Astrocyte of the cerebellum (primary cell): Measurements from ENCODE around the gene UBE2D2.
"Not testable (repeated sequence)": the region's sequence is repeated elsewhere in the genome, so short reads cannot be mapped to it uniquely, and the experiment has no call there.

Experiments used
- DNase-seq: peaks from one replicate; pipeline ENCODE4 v3.0.0-alpha.2; 2011; ENCODE audit warnings: low read depth
- H3K4me3 ChIP-seq: 2 replicates; pipeline ENCODE4 v1.5.1; 2011; ENCODE audit warnings: mild to moderate bottlenecking, low read depth, low read length, moderate library complexity
- in situ Hi-C: cut with HindIII; loops from 2 replicates; pipeline ENCODE4 v1.10.0; 2017; ENCODE audit warnings: low sequenced_read_pairs
- TF ChIP-seq, protein P1 (sequence below): IDR thresholded peaks from 2 replicates; pipeline ENCODE4 v1.5.1; 2012; ENCODE audit warnings: low read length, low read depth, moderate library complexity, mild to moderate bottlenecking; ENCODE audit errors: missing control alignments

The UBE2D2 gene

DNA sequence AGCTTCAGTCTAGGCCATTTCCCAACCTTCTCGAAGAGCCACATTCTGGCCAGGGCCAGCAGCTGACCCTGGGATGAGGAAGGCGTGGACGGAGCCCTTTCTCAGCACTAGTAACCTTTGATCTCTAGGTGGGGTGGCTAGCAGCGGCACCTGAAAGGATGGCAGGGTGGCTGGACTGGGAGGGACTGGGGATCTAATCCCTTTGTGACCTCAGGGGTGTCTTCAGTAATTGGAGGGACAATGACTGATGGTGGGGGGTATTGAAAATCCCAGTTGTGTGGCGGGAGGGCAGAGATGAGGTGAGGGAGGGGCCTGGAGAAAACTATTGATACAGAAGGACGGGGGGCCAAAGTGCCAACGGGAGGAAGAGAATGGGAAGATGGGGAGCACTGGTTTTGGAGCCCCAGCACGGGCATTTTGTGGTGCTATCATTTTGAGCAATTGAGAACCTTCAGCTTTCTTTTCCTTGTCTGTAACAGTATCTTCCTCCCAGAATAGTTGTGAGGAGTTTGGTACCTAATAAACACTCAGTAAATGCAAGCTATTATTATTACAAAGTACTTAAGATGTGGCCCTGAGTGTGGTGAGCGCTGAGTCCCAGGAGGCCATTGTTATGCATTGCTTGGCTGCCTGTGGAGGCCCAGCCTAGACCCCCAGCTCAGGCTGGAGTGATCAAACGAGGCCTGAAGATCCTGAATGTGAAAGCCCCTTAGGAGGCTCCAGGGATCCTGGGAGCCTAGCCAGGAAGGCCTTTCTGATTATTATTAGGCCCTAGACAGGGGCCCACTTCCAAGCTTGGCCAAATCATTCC is 37.3 kb upstream of the UBE2D2 start:
- TF ChIP-seq, protein P1, sequence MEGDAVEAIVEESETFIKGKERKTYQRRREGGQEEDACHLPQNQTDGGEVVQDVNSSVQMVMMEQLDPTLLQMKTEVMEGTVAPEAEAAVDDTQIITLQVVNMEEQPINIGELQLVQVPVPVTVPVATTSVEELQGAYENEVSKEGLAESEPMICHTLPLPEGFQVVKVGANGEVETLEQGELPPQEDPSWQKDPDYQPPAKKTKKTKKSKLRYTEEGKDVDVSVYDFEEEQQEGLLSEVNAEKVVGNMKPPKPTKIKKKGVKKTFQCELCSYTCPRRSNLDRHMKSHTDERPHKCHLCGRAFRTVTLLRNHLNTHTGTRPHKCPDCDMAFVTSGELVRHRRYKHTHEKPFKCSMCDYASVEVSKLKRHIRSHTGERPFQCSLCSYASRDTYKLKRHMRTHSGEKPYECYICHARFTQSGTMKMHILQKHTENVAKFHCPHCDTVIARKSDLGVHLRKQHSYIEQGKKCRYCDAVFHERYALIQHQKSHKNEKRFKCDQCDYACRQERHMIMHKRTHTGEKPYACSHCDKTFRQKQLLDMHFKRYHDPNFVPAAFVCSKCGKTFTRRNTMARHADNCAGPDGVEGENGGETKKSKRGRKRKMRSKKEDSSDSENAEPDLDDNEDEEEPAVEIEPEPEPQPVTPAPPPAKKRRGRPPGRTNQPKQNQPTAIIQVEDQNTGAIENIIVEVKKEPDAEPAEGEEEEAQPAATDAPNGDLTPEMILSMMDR = no peak
- H3K4me3 ChIP-seq = no peak overlapping the region
- in situ Hi-C loops = loop anchor here (10.0 kb wide), 1 partner anchor 109 kb away; no protein-coding TSS in a partner anchor
- DNase-seq = no peak

DNA sequence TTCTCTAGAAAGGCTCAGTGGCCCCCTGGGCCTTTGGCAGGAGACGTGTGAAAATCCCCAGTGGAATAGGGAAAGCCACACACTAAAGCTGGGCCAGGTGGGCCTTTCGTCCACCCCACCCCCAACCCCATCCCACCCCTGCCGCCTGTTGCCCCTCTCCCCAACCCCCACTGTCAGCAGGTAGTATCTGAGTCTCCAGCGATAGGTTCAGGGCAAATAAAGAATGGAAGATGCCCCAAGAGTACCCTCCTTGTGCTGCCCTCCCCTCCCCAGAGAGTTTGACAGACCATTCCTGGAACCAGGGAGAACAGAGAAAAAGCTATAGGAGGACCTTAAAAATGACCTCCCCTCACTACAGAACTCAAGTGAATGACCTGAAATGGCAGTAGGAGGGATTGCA is 36.7 kb upstream of the UBE2D2 start:
- H3K4me3 ChIP-seq = no peak overlapping the region
- no peak for DNase-seq
- TF ChIP-seq, protein P1 = no peak
- in situ Hi-C loops = loop anchor here (10.0 kb wide), 1 partner anchor 110 kb away; no protein-coding TSS in a partner anchor

GRCh38 chr5:139524940-139525585 is 36.1 kb upstream of the UBE2D2 start:
- in situ Hi-C loops = loop anchor here (10.0 kb wide), 1 partner anchor 110 kb away; no protein-coding TSS in a partner anchor
- TF ChIP-seq, protein P1 = no peak
- no peak overlapping the region for H3K4me3 ChIP-seq
- no peak for DNase-seq

GRCh38 chr5:139525586-139526308 is 35.4 kb upstream of the UBE2D2 start:
- in situ Hi-C loops = loop anchor here (10.0 kb wide), 1 partner anchor 111 kb away; no protein-coding TSS in a partner anchor
- not testable (repeated sequence) for H3K4me3 ChIP-seq, DNase-seq

GRCh38 chr5:139526309-139527089 is 34.6 kb upstream of the UBE2D2 start:
- DNase-seq, H3K4me3 ChIP-seq: not testable (repeated sequence)
- in situ Hi-C loops = loop anchor here (10.0 kb wide), 1 partner anchor 112 kb away; no protein-coding TSS in a partner anchor

- not testable (repeated sequence) for DNase-seq, H3K4me3 ChIP-seq
- in situ Hi-C loops = loop anchor here (10.0 kb wide), 1 partner anchor 112 kb away; no protein-coding TSS in a partner anchor
Measured at GRCh38 chr5:139527090-139527470, 34.1 kb upstream of the UBE2D2 start.

DNA sequence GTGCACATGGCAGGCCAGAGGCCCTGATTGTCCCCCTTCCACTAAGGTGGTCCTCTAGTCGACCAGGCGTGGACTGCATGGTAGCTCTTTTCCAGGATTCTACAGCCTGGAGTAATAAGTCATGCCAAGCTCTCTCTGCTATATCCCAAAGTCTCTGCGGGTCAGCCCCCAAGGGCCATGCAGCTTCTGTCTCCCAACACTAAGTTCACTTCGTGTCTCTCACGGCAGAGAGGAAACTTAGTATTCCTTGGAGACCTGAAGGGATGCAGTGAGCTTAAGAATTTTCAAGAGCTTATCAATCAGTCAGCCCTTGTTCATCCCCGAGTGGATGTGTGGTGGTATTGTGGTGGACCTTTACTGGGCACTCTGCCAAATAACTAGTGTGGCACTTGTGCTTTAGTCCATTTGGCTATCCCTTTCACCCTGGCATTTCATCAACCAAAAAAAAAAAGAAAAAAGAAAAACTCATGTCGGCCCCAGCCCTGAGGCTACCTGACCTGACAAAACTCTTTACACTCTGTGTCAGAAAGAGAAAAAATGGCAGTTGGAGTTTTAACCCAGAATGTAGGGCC is 33.2 kb upstream of the UBE2D2 start:
- H3K4me3 ChIP-seq, DNase-seq: not testable (repeated sequence)
- in situ Hi-C loops = loop anchor here (10.0 kb wide), 1 partner anchor 113 kb away; no protein-coding TSS in a partner anchor

GRCh38 chr5:139528695-139529094 is 32.4 kb upstream of the UBE2D2 start:
- in situ Hi-C loops = loop anchor here (10.0 kb wide), 1 partner anchor 114 kb away; no protein-coding TSS in a partner anchor
- not testable (repeated sequence) for H3K4me3 ChIP-seq, DNase-seq

GRCh38 chr5:139530079-139530478 is 31.1 kb upstream of the UBE2D2 start:
- DNase-seq, in situ Hi-C loops, H3K4me3 ChIP-seq: not testable (repeated sequence)
